ENCODE data around the gene CTNNA2. TPM values are rescaled to one million over a fixed set of nuclear protein-coding genes. Genes with fewer than 3 reads are reported as not detected.

The CTNNA2 gene
- total RNA-seq, 1 experiment from 2014 or later: 0.54 TPM

GRCh38 chr2:79909521-79909920 lies 396.7 kb downstream of the CTNNA2 start:
- Histone ChIP-seq H3K36me3 (ENCODE audit: control insufficient read depth, insufficient read depth, low read length) (no peaks in the 10 kb centered on the region), H3K27me3 (ENCODE audit: control insufficient read depth, insufficient read depth, low read length) (no peaks in the 10 kb centered on the region), H3K4me1 (ENCODE audit: control insufficient read depth, insufficient read depth, low read length) (no peaks in the 10 kb centered on the region), H3K27ac (ENCODE audit: low read length) (no peak overlapping the region), H3K9me3 (ENCODE audit: control insufficient read depth, insufficient read depth, low read depth, low read length) (no peaks in the 10 kb centered on the region), H3K4me3 (ENCODE audit: low read depth in 2 of 2, low read length in 2 of 2) (no peak overlapping the region)
- ATAC-seq: no peak
- in situ Hi-C loops (cut with HindIII; ENCODE audit: low pct_unique_long_range_greater_than_20kb, low sequenced_read_pairs) (no loop called here), intact Hi-C loops (cut with micrococcal nuclease; ENCODE audit: unreplicated experiment) (no loop called here)
- POLR2A ChIA-PET: no interaction called here
- CTCF ChIA-PET: no interaction called here
- no peak for DNase-seq (ENCODE audit: low read depth, low spot score)
- no TSS peak for BruUV-seq (replicated peaks)
- TF ChIP-seq REST (IDR thresholded peaks at IDR 0.05; ENCODE audit: insufficient read depth in 1 of 2, low read depth in 2 of 2, low read length in 1 of 2) (no peak), TCF7L2 (IDR thresholded peaks at IDR 0.05; ENCODE audit: low read depth, low read length) (no peak), CTCF (IDR thresholded peaks at IDR 0.05) (no peak), POLR2AphosphoS5 (IDR thresholded peaks at IDR 0.05; ENCODE audit: low read depth, low read length) (no peak), SIN3A (IDR thresholded peaks at IDR 0.05; ENCODE audit: borderline replicate concordance, insufficient read depth, low read depth, low read length) (no peak)

- in situ Hi-C loops (cut with HindIII; ENCODE audit: low pct_unique_long_range_greater_than_20kb, low sequenced_read_pairs): no loop called here
- DNase-seq (ENCODE audit: low read depth, low spot score) (no peak), ATAC-seq (no peak)
- H3K4me1 ChIP-seq (ENCODE audit: control insufficient read depth, insufficient read depth, low read length): no peaks in the 10 kb centered on the region
- no peaks in the 10 kb centered on the region for H3K36me3 ChIP-seq (ENCODE audit: control insufficient read depth, insufficient read depth, low read length)
- ChIA-PET POLR2A (no interaction called here), CTCF (no interaction called here)
- intact Hi-C loops (cut with micrococcal nuclease; ENCODE audit: unreplicated experiment): no loop called here
- no peak overlapping the region for H3K4me3 ChIP-seq (ENCODE audit: low read depth in 2 of 2, low read length in 2 of 2)
- H3K27ac ChIP-seq (ENCODE audit: low read length): no peak overlapping the region
- H3K27me3 ChIP-seq (ENCODE audit: control insufficient read depth, insufficient read depth, low read length): no peaks in the 10 kb centered on the region
- BruUV-seq (replicated peaks): no TSS peak
- TF ChIP-seq CTCF (IDR thresholded peaks at IDR 0.05) (peak; percentile 26), TCF7L2 (IDR thresholded peaks at IDR 0.05; ENCODE audit: low read depth, low read length) (no peak), SIN3A (IDR thresholded peaks at IDR 0.05; ENCODE audit: borderline replicate concordance, insufficient read depth, low read depth, low read length) (no peak), POLR2AphosphoS5 (IDR thresholded peaks at IDR 0.05; ENCODE audit: low read depth, low read length) (no peak), REST (IDR thresholded peaks at IDR 0.05; ENCODE audit: insufficient read depth in 1 of 2, low read depth in 2 of 2, low read length in 1 of 2) (no peak)
- H3K9me3 ChIP-seq (ENCODE audit: control insufficient read depth, insufficient read depth, low read depth, low read length): no peaks in the 10 kb centered on the region
Observed at GRCh38 chr2:79910643-79911042, 397.8 kb downstream of the CTNNA2 start.

Data from Panc1 (cell line).